Measurements from ENCODE around the gene CHST15.

Gene CHST15

GRCh38 chr10:124011464-124011863 lies 81.9 kb downstream of the CHST15 start:
- no peaks in the 10 kb centered on the region; the same call in 1 of the 2 replicates for H3K9me3 ChIP-seq (ENCODE audit: control insufficient read depth, insufficient read depth, low read length)
- DNase-seq (ENCODE audit: low read depth, low spot score), result no peak
- 0 out of 2 replicates have a peak, but pooled peaks cover 2% of the 10 kb centered on the region for H3K36me3 ChIP-seq (ENCODE audit: control insufficient read depth, insufficient read depth, low read length)
- no peak overlapping the region for H3K27ac ChIP-seq (ENCODE audit: low read length)
- whole genome bisulfite sequencing (ENCODE audit: insufficient coverage, insufficient read length), result no CpG with 5 or more reads among the region's 11 CpGs
- peaks cover 7% of the 10 kb centered on the region for H3K4me1 ChIP-seq (ENCODE audit: control insufficient read depth, insufficient read depth, low read length)
- no peak overlapping the region for H3K4me3 ChIP-seq (ENCODE audit: low read length)
- no peaks in the 10 kb centered on the region for H3K27me3 ChIP-seq (ENCODE audit: control insufficient read depth, insufficient read depth, low read length)

DNA sequence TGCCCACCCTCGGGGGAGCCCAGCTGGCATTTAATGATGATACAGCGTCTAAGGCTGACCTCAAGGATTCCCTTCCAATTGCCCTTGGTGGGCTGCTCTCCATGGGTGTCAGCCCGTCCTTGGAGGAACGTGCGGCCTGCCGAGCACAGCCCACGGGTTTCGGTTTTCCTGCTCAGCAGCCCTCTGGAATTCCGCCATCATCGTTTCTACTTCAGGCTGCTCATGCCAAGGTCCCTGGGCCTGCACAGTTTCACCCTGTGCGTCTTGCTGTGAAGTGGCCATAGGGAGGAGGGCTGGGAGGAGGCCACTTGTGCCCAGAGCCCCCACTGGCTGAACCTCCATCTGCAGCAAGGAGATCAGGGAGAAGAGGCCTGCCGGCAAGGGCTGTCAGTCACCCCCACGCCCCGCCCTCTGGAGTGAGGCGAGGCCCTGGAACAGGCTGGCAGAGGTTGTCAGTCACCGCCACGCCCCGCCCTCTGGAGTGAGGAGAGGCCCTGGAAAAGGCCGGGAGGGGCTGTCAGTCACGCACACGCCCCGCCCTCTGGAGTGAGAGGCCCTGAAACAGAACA lies 82.8 kb downstream of the CHST15 start:
- H3K27ac ChIP-seq (ENCODE audit: low read length), result no peak overlapping the region
- peaks cover 6% of the 10 kb centered on the region for H3K4me1 ChIP-seq (ENCODE audit: control insufficient read depth, insufficient read depth, low read length)
- no CpG with 5 or more reads among the region's 22 CpGs for WGBS (ENCODE audit: insufficient coverage, insufficient read length)
- no peak overlapping the region for H3K4me3 ChIP-seq (ENCODE audit: low read length)
- 0 out of 2 replicates have a peak, but pooled peaks cover 2% of the 10 kb centered on the region for H3K36me3 ChIP-seq (ENCODE audit: control insufficient read depth, insufficient read depth, low read length)
- no peaks in the 10 kb centered on the region; the same call in 1 of the 2 replicates for H3K9me3 ChIP-seq (ENCODE audit: control insufficient read depth, insufficient read depth, low read length)
- H3K27me3 ChIP-seq (ENCODE audit: control insufficient read depth, insufficient read depth, low read length), result no peaks in the 10 kb centered on the region
- peak; percentile 68 for DNase-seq (ENCODE audit: low read depth, low spot score)

- WGBS (ENCODE audit: insufficient coverage, insufficient read length), result no CpG with 5 or more reads among the region's 20 CpGs
- 0 out of 2 replicates have a peak, but pooled peaks cover 2% of the 10 kb centered on the region for H3K36me3 ChIP-seq (ENCODE audit: control insufficient read depth, insufficient read depth, low read length)
- H3K27ac ChIP-seq (ENCODE audit: low read length), result no peak overlapping the region
- H3K9me3 ChIP-seq (ENCODE audit: control insufficient read depth, insufficient read depth, low read length), result no peaks in the 10 kb centered on the region; the same call in 1 of the 2 replicates
- no peaks in the 10 kb centered on the region for H3K27me3 ChIP-seq (ENCODE audit: control insufficient read depth, insufficient read depth, low read length)
- H3K4me3 ChIP-seq (ENCODE audit: low read length), result no peak overlapping the region
- peaks cover 4% of the 10 kb centered on the region for H3K4me1 ChIP-seq (ENCODE audit: control insufficient read depth, insufficient read depth, low read length)
- no peak for DNase-seq (ENCODE audit: low read depth, low spot score)
These were observed 83.4 kb downstream of the CHST15 start for GRCh38 chr10:124010024-124010423.

DNA sequence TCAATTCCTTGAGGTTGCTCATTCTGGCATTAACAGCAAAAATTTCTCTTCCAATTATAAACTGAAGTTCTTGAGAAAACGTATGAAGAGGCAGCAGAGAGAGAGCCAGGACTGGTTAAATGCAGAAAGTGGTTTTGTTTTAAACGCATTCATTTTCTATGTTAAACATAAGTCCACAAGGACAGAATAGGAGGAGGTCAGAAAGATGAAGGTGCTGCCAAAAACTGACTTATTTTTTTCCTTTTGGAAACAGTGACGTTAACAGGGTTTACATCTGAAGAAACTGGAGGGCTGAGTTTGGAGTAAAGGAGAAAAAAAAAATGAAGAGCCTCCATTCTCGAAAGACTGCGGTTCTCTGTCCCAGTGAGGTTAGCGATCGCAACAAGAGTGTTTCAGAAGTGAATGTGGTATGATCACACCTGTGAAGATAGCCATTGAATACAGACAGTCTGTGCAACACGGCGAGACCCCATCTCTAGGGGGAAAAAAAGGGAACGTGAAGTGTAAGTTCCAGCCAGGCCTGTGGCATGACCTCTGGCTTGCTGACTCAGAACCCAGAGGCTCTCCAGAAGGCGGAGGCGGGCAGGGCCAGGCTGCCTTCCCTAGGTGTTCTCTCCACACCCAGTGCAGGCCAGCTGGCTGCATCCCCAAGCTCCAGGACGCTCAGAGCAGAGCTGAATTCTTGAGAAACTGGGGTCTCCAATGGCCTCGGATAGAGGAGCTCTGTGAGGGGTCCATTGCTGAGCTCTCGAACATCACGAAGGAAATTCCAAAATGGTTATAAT lies 84.0 kb downstream of the CHST15 start:
- H3K4me1 ChIP-seq (ENCODE audit: control insufficient read depth, insufficient read depth, low read length), result peaks cover 3% of the 10 kb centered on the region; the same call in 1 of the 2 replicates
- no CpG with 5 or more reads among the region's 16 CpGs for WGBS (ENCODE audit: insufficient coverage, insufficient read length)

DNA sequence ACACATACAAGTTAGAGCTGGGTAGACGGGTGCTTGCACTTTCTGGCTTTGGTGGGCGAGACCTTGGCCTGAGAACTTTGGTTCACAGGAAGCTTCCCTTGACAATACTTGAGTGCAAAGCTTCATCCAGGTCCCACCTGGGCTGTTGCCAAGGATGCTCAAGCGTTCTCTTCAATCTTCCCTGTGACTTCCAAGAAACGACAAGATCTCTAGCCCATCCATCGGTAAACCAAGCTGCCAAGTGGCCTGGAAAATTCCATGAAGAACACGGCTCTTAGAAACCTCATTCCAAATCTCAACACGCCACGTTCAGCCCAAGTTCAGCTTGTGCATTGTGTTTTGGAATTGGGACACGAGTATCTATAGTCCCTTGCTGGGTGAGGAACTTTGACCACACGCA lies 84.7 kb downstream of the CHST15 start:
- Histone ChIP-seq H3K27me3 (ENCODE audit: control insufficient read depth, insufficient read depth, low read length) (no peaks in the 10 kb centered on the region), H3K4me3 (ENCODE audit: low read length) (no peak overlapping the region), H3K9me3 (ENCODE audit: control insufficient read depth, insufficient read depth, low read length) (no peaks in the 10 kb centered on the region; the same call in 1 of the 2 replicates), H3K27ac (ENCODE audit: low read length) (no peak overlapping the region), H3K36me3 (ENCODE audit: control insufficient read depth, insufficient read depth, low read length) (0 out of 2 replicates have a peak, but pooled peaks cover 2% of the 10 kb centered on the region), H3K4me1 (ENCODE audit: control insufficient read depth, insufficient read depth, low read length) (peaks cover 3% of the 10 kb centered on the region; the same call in 1 of the 2 replicates)
- no peak for DNase-seq (ENCODE audit: low read depth, low spot score)
- WGBS (ENCODE audit: insufficient coverage, insufficient read length), result no CpG with 5 or more reads among the region's 10 CpGs

More for the DNA sequence above, 84.0 kb downstream of the CHST15 start:
- H3K27ac ChIP-seq (ENCODE audit: low read length), result no peak overlapping the region
- no peak overlapping the region for H3K4me3 ChIP-seq (ENCODE audit: low read length)
- no peaks in the 10 kb centered on the region for H3K27me3 ChIP-seq (ENCODE audit: control insufficient read depth, insufficient read depth, low read length)
- no peaks in the 10 kb centered on the region; the same call in 1 of the 2 replicates for H3K9me3 ChIP-seq (ENCODE audit: control insufficient read depth, insufficient read depth, low read length)
- no peak for DNase-seq (ENCODE audit: low read depth, low spot score)
- H3K36me3 ChIP-seq (ENCODE audit: control insufficient read depth, insufficient read depth, low read length), result 0 out of 2 replicates have a peak, but pooled peaks cover 2% of the 10 kb centered on the region

DNA sequence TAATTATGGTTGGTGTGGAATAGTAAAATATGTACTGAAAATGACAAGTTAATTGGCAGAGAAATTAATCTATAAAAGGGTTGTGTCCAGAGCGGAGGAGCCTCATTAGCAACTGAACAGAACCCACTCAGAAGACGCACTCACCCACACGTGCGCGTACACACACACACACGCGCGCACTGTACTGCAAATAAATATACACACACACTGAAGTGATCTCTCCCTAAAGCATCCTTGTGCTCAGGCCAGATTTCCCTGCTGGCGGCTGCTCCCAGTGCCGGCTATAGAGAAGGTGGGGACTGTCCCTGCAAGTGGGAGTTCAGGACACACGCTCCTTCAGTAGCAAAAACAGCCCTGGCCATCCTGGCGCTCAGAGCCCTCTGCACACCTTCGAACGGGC lies 85.2 kb downstream of the CHST15 start:
- Histone ChIP-seq H3K4me3 (ENCODE audit: low read length) (no peak overlapping the region), H3K9me3 (ENCODE audit: control insufficient read depth, insufficient read depth, low read length) (no peaks in the 10 kb centered on the region; the same call in 1 of the 2 replicates), H3K36me3 (ENCODE audit: control insufficient read depth, insufficient read depth, low read length) (0 out of 2 replicates have a peak, but pooled peaks cover 2% of the 10 kb centered on the region), H3K4me1 (ENCODE audit: control insufficient read depth, insufficient read depth, low read length) (peaks cover 3% of the 10 kb centered on the region; the same call in 1 of the 2 replicates), H3K27ac (ENCODE audit: low read length) (no peak overlapping the region), H3K27me3 (ENCODE audit: control insufficient read depth, insufficient read depth, low read length) (no peaks in the 10 kb centered on the region)
- DNase-seq (ENCODE audit: low read depth, low spot score), result no peak
- WGBS (ENCODE audit: insufficient coverage, insufficient read length), result no CpG with 5 or more reads among the region's 14 CpGs

GRCh38 chr10:124007773-124008145 lies 85.6 kb downstream of the CHST15 start:
- peaks cover 3% of the 10 kb centered on the region; the same call in 1 of the 2 replicates for H3K4me1 ChIP-seq (ENCODE audit: control insufficient read depth, insufficient read depth, low read length)
- no peaks in the 10 kb centered on the region for H3K9me3 ChIP-seq (ENCODE audit: control insufficient read depth, insufficient read depth, low read length)
- no CpG with 5 or more reads among the region's 8 CpGs for WGBS (ENCODE audit: insufficient coverage, insufficient read length)

GRCh38 chr10:124007102-124007772 lies 86.2 kb downstream of the CHST15 start:
- Histone ChIP-seq H3K27me3 (ENCODE audit: control insufficient read depth, insufficient read depth, low read length) (no peaks in the 10 kb centered on the region), H3K4me3 (ENCODE audit: low read length) (no peak overlapping the region), H3K9me3 (ENCODE audit: control insufficient read depth, insufficient read depth, low read length) (no peaks in the 10 kb centered on the region), H3K4me1 (ENCODE audit: control insufficient read depth, insufficient read depth, low read length) (peaks cover 3% of the 10 kb centered on the region; the same call in 1 of the 2 replicates), H3K36me3 (ENCODE audit: control insufficient read depth, insufficient read depth, low read length) (0 out of 2 replicates have a peak, but pooled peaks cover 2% of the 10 kb centered on the region), H3K27ac (ENCODE audit: low read length) (no peak overlapping the region)
- DNase-seq (ENCODE audit: low read depth, low spot score), result no peak
- WGBS (ENCODE audit: insufficient coverage, insufficient read length), result no CpG with 5 or more reads among the region's 16 CpGs

More at GRCh38 chr10:124007773-124008145, 85.6 kb downstream of the CHST15 start:
- H3K27me3 ChIP-seq (ENCODE audit: control insufficient read depth, insufficient read depth, low read length), result no peaks in the 10 kb centered on the region
- no peak for DNase-seq (ENCODE audit: low read depth, low spot score)
- H3K27ac ChIP-seq (ENCODE audit: low read length), result no peak overlapping the region
- H3K4me3 ChIP-seq (ENCODE audit: low read length), result no peak overlapping the region
- H3K36me3 ChIP-seq (ENCODE audit: control insufficient read depth, insufficient read depth, low read length), result 0 out of 2 replicates have a peak, but pooled peaks cover 2% of the 10 kb centered on the region

- H3K36me3 ChIP-seq (ENCODE audit: control insufficient read depth, insufficient read depth, low read length), result 0 out of 2 replicates have a peak, but pooled peaks cover 2% of the 10 kb centered on the region
- no peaks in the 10 kb centered on the region for H3K27me3 ChIP-seq (ENCODE audit: control insufficient read depth, insufficient read depth, low read length)
- no peaks in the 10 kb centered on the region for H3K9me3 ChIP-seq (ENCODE audit: control insufficient read depth, insufficient read depth, low read length)
- no peak overlapping the region for H3K4me3 ChIP-seq (ENCODE audit: low read length)
- peaks cover 3% of the 10 kb centered on the region; the same call in 1 of the 2 replicates for H3K4me1 ChIP-seq (ENCODE audit: control insufficient read depth, insufficient read depth, low read length)
- no CpG with 5 or more reads among the region's 7 CpGs for whole genome bisulfite sequencing (ENCODE audit: insufficient coverage, insufficient read length)
- H3K27ac ChIP-seq (ENCODE audit: low read length), result no peak overlapping the region
- DNase-seq (ENCODE audit: low read depth, low spot score), result no peak
These were observed 86.9 kb downstream of the CHST15 start for GRCh38 chr10:124006526-124006925.

- no peak for DNase-seq (ENCODE audit: low read depth, low spot score)
- WGBS (ENCODE audit: insufficient coverage, insufficient read length), result no CpG with 5 or more reads among the region's 12 CpGs
- Histone ChIP-seq H3K4me3 (ENCODE audit: low read length) (no peak overlapping the region), H3K27ac (ENCODE audit: low read length) (no peak overlapping the region), H3K9me3 (ENCODE audit: control insufficient read depth, insufficient read depth, low read length) (no peaks in the 10 kb centered on the region), H3K27me3 (ENCODE audit: control insufficient read depth, insufficient read depth, low read length) (no peaks in the 10 kb centered on the region), H3K36me3 (ENCODE audit: control insufficient read depth, insufficient read depth, low read length) (0 out of 2 replicates have a peak, but pooled peaks cover 2% of the 10 kb centered on the region), H3K4me1 (ENCODE audit: control insufficient read depth, insufficient read depth, low read length) (peaks cover 3% of the 10 kb centered on the region; the same call in 1 of the 2 replicates)
These were observed 87.4 kb downstream of the CHST15 start for GRCh38 chr10:124005991-124006392.

All from iPS DF 6.9 (cell line).